GM10248 (cell line): ENCODE measurements around the gene PTPRH.

Experiments
- CTCF ChIA-PET: fragments of 300-600 bp; sonication (Branson Sonifier 250); formaldehyde crosslinking; extraction: SDS; loops from one replicate; lab custom pipeline; 2021; ENCODE audit warnings: antibody characterized with exemption; lab: Yijun Ruan, JAX
- POLR2A ChIA-PET: fragments of 350-650 bp; sonication (Branson Sonifier 250); formaldehyde crosslinking; extraction: SDS; loops from one replicate; lab custom pipeline; 2020; ENCODE audit warnings: antibody characterized with exemption; lab: Yijun Ruan, JAX
- DNase-seq: peaks from one replicate; pipeline ENCODE4 v3.0.0; 2012; ENCODE audit errors: extremely low spot score
- CTCF ChIP-seq: IDR thresholded peaks from 2 replicates; pipeline ENCODE4 v1.5.1; 2012; ENCODE audit warnings: mild to moderate bottlenecking, low read depth; ENCODE audit errors: extremely low read depth, missing control alignments, control extremely low read depth

Gene PTPRH

GRCh38 chr19:55146078-55146704 is 63.1 kb downstream of the PTPRH start:
- CTCF ChIA-PET, result interaction anchor here (1.4 kb wide), 1 partner anchor 14 kb away, joined by 6 read pairs; no protein-coding TSS in a partner anchor
- peak; percentile 47 for TF ChIP-seq CTCF
- peak; percentile 69 for DNase-seq
- POLR2A ChIA-PET, result interaction anchor here (0.6 kb wide), 1 partner anchor 164 kb away, joined by 3 read pairs; no protein-coding TSS in a partner anchor

- no peak for TF ChIP-seq CTCF
- POLR2A ChIA-PET, result no interaction called here
- CTCF ChIA-PET, result interaction anchor here (1.4 kb wide), 1 partner anchor 15 kb away, joined by 6 read pairs; no protein-coding TSS in a partner anchor
- DNase-seq, result no peak
These were observed 64.1 kb downstream of the PTPRH start for GRCh38 chr19:55145232-55145631.

- CTCF ChIA-PET, result interaction anchor here (0.7 to 5.0 kb wide), 29 partner anchors 9 to 498 kb away, joined by 3 to 43 read pairs (median 4); partner anchors contain the start of genes PPP1R12C, TNNI3 and ZNF865
- no peak for TF ChIP-seq CTCF
- POLR2A ChIA-PET, result interaction anchor here (0.6 to 0.7 kb wide), 2 partner anchors 266 to 335 kb away, joined by 3 read pairs; partner anchors contain the start of genes UBE2S and ZNF628
- DNase-seq, result no peak
These were observed 67.6 kb downstream of the PTPRH start for GRCh38 chr19:55141696-55142095.

- no peak for DNase-seq
- TF ChIP-seq CTCF, result no peak
- POLR2A ChIA-PET, result no interaction called here
- CTCF ChIA-PET, result no interaction called here
These were observed 71.4 kb downstream of the PTPRH start for GRCh38 chr19:55137915-55138314.

- no peak for TF ChIP-seq CTCF
- no peak for DNase-seq
- ChIA-PET POLR2A (no interaction called here), CTCF (interaction anchor here (0.7 to 5.9 kb wide), 8 partner anchors 11 to 381 kb away, joined by 3 to 40 read pairs (median 4); partner anchors contain the start of gene TNNT1)
These were observed 72.8 kb downstream of the PTPRH start for GRCh38 chr19:55136399-55137102.

GRCh38 chr19:55134736-55135135 is 74.6 kb downstream of the PTPRH start:
- ChIA-PET CTCF (interaction anchor here (5.9 kb wide), 1 partner anchor 46 kb away, joined by 40 read pairs; no protein-coding TSS in a partner anchor), POLR2A (no interaction called here)
- no peak for TF ChIP-seq CTCF
- no peak for DNase-seq
